ACC112 (cell line): ENCODE results near the gene FEZF2.

Experiments
- H2AFZ ChIP-seq: fragments of 200-600 bp; sonication (generic); one replicate; pipeline ENCODE4 v1.6.0; 2017; ENCODE audit warnings: antibody characterized with exemption, low read length; ENCODE audit not compliant: unreplicated experiment
- H3K27ac ChIP-seq: fragments of 200-600 bp; sonication (generic); 2 replicates; pipeline ENCODE4 v1.5.1; 2014; ENCODE audit warnings: low read depth, mild to moderate bottlenecking, antibody characterized with exemption, low read length, moderate library complexity
- H3K27me3 ChIP-seq: fragments of 200-600 bp; sonication (generic); 2 replicates; pipeline ENCODE4 v1.6.1; 2014; ENCODE audit warnings: mild to moderate bottlenecking, antibody characterized with exemption, low read length, moderate library complexity, mixed read lengths; ENCODE audit not compliant: insufficient read depth
- H3K36me3 ChIP-seq: fragments of 200-600 bp; sonication (generic); 2 replicates; pipeline ENCODE4 v1.6.1; 2016; ENCODE audit warnings: mild to moderate bottlenecking, antibody characterized with exemption, low read length, moderate library complexity, mixed read lengths; ENCODE audit not compliant: insufficient read depth
- H3K4me1 ChIP-seq: fragments of 200-600 bp; sonication (generic); one replicate; pipeline ENCODE4 v1.6.1; 2016; ENCODE audit warnings: low read length, mixed read lengths; ENCODE audit not compliant: insufficient read depth, unreplicated experiment, control insufficient read depth
- H3K4me3 ChIP-seq: fragments of 200-600 bp; sonication (generic); 2 replicates; pipeline ENCODE4 v1.5.1; 2014; ENCODE audit warnings: mild to moderate bottlenecking, low read depth, low read length
- H3K79me2 ChIP-seq: fragments of 200-600 bp; sonication (generic); one replicate; pipeline ENCODE4 v1.6.0; 2016; ENCODE audit warnings: low read length; ENCODE audit not compliant: control insufficient read depth, unreplicated experiment, insufficient read depth

The FEZF2 gene

DNA sequence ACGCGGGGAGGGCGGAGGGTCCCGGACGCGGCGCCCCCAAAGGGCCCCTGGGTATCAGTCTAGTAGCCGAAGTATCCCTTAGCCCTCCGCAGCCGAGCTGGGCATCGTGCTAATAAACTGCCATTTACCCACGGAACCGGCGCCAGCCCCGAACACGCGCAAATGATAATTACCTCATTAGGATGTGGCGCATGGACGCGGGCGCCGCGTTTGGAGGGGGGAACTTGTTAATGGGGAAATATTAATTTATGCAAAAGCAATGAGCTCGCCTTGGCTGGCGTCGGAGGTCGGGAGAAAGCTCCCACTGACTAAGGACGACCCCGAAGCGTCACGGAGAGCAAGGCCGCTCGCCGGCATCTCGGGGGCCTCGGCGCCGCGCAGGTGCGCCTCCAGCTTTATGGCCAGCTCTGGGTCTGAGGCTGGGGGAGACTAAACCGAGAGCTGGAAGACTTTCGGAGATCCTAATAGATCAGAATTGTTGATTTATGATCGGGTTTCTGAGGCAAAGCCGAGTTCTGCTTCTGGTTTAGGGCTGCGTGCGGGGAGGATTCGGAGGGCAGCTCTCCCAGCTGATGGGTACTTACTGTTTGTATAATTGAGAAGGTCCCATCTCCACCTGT, 474 bp upstream of the FEZF2 start:
- Histone ChIP-seq H3K27me3 (peaks cover 100% of the 10 kb centered on the region), H3K4me1 (peaks cover 10% of the 10 kb centered on the region), H3K4me3 (peak overlapping the region; percentile 73), H3K36me3 (no peaks in the 10 kb centered on the region), H3K27ac (no peak overlapping the region), H3K79me2 (no peaks in the 10 kb centered on the region), H2AFZ (no peak overlapping the region)

DNA sequence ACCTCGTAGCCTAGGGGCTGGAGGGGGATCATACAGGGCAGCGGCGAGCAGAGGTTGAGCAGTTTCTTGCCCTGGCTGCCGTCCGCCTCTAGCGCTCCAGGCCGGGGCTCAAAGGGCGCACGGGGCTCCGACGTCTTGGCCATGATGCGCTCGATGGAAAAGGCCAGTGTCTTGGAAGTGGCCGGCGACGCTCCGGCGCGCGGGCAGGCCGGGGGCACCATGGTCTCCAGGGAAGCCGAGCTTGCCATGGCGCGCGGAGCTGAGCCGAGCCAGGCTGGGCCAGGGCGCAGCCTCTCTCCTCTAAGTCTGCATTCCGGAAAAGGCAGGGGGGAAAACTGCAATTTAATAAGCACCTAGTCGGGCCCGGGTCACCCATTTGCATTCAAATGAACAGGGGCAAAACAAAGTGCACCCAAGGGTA, 719 bp downstream of the FEZF2 start:
- Histone ChIP-seq H3K4me1 (peaks cover 10% of the 10 kb centered on the region), H3K27me3 (peaks cover 100% of the 10 kb centered on the region), H3K4me3 (no peak overlapping the region), H2AFZ (no peak overlapping the region), H3K36me3 (no peaks in the 10 kb centered on the region), H3K27ac (no peak overlapping the region), H3K79me2 (no peaks in the 10 kb centered on the region)

DNA sequence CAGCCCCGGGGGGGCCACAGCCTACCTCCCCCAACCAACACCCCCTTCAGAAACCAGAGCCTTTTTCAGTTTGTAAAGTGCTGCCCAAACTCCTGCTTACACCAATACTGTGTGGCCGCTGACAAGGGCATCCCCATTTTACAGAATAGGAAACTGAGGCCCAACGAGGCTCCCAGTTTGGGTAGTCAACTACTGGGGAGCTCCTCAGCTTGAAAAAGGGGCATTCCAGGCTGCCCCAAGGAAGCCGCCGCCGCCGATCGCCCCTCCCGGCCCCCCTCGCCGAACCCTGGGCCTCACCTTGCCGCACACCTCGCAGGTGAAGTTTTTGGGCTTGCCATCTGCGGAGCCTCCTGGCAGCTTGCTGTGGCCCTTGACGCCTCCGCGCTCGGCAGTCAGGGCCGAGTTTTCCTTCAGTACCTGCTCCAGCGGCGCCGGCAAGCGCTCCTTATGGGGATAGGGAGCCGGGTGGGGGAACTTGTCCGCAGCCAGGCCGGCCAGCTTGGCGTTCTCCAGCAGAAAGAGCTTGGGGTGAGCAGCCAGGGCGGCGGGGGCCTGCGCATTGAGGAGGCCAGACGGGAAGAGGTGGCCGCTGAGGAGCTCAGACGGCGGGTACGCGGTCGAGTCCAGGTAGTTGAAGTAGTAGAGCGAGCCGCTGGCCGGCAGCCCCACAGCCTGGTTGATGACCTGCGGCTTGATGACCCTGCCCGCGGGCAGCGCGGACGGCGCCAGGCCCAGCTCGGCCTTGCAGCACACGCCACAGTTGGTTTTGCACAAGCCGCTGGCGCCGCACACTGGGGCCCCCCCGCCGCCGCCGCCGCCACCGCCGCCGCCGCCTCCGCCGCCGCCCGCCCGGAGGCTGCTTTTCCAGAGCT, 1.4 kb downstream of the FEZF2 start:
- H3K79me2 ChIP-seq: no peaks in the 10 kb centered on the region
- no peak overlapping the region for H3K4me3 ChIP-seq
- H3K4me1 ChIP-seq: peaks cover 10% of the 10 kb centered on the region
- H2AFZ ChIP-seq: no peak overlapping the region
- H3K27ac ChIP-seq: no peak overlapping the region
- peaks cover 100% of the 10 kb centered on the region for H3K27me3 ChIP-seq
- no peaks in the 10 kb centered on the region for H3K36me3 ChIP-seq

DNA sequence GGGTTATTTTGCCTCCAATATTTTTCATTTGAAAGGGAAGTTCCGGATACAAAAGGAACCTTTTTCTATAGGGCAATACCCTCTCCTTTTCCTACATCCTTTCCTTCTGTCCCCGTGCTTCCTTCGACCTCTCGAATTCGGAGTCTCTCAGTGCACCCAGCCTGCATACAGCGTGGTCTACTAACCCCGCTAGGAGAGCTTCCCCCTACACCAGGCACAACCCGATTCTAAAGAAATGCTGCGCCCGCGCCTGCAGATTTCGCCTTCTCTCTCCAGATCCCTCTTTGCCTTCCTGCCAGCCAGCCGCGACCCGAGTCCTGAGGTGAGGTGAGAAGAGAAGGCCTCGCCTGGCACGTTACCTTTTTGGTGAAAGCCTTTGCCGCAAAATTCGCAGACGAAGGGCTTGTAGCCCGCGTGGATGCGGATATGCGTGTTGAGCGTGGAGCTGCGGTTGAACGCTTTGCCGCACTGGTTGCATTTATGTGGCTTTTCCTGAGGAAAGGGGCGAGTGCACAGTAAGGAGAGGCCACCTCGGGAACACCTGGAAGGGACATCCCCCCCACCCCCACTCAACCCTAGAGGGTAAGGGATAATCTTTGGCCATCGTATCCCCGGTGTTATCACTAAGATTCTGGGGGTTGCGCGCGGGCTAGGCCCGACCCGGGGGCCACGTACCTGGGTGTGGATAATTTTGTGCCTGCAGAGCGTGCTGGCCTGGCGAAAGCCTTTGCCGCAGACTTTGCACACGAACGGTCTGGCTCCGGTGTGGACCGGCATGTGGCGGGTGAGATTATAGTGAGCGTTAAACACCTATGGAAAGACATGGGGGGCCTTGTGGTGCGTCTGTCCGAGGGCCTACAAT, 2.3 kb downstream of the FEZF2 start:
- Histone ChIP-seq H2AFZ (no peak overlapping the region), H3K27ac (no peak overlapping the region), H3K79me2 (no peaks in the 10 kb centered on the region), H3K4me1 (peaks cover 10% of the 10 kb centered on the region), H3K4me3 (no peak overlapping the region), H3K36me3 (no peaks in the 10 kb centered on the region), H3K27me3 (peaks cover 100% of the 10 kb centered on the region)

DNA sequence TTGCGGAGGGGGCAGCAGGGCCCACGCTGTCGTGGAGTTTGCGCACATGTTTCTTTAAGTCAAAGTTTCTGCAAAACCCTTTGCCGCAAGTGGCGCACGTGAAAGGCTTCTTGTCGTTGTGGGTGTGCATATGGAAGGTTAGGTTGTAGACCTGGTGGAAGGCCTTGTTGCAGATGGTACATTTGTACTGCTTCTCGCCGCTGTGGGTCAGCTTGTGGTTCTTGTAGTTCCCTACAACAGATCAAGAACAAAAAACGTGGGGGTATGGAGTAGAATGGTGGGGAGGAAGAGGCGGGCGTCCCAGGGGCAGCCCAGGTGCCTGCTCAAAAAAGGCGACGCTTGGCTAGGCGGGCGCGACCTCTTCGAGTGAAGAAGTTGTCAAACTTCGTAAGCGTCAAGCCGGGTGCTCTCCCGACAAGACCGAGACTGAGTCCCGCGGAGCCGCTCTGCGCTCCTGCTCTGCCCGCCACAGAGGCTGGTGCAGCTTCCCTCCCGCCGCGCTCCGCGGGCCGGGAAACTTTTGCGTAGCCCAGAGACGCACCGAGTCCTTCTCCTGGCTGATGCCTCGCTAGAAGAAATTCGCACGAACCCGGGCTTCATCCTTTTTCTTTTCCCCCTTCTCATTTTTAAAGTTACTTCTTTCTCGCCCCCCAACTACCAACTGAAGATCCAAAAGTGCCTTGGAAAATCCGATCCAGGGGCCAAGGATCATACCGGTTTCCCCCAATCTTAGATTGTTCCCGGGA, 3.1 kb downstream of the FEZF2 start:
- H3K79me2 ChIP-seq: no peaks in the 10 kb centered on the region
- no peak overlapping the region for H3K4me3 ChIP-seq
- H3K27ac ChIP-seq: no peak overlapping the region
- H3K36me3 ChIP-seq: no peaks in the 10 kb centered on the region
- H2AFZ ChIP-seq: no peak overlapping the region
- H3K27me3 ChIP-seq: peaks cover 100% of the 10 kb centered on the region
- H3K4me1 ChIP-seq: peaks cover 10% of the 10 kb centered on the region

DNA sequence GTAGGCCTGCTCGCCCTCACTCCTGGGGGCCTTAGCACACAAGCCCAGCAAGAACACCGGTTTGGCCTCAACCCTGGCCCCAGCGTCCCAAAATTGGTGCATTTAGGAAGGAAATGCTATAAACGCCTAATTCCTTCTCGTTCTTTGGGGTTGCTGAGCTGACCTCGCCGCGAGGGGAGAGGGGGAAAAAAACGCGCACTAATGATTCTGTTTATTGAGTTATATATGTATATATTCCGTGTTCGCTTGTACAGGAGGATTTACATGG, 3.9 kb downstream of the FEZF2 start:
- Histone ChIP-seq H3K4me3 (no peak overlapping the region), H3K4me1 (peaks cover 6% of the 10 kb centered on the region), H3K27me3 (peaks cover 100% of the 10 kb centered on the region), H2AFZ (no peak overlapping the region), H3K27ac (no peak overlapping the region), H3K79me2 (no peaks in the 10 kb centered on the region), H3K36me3 (no peaks in the 10 kb centered on the region)

DNA sequence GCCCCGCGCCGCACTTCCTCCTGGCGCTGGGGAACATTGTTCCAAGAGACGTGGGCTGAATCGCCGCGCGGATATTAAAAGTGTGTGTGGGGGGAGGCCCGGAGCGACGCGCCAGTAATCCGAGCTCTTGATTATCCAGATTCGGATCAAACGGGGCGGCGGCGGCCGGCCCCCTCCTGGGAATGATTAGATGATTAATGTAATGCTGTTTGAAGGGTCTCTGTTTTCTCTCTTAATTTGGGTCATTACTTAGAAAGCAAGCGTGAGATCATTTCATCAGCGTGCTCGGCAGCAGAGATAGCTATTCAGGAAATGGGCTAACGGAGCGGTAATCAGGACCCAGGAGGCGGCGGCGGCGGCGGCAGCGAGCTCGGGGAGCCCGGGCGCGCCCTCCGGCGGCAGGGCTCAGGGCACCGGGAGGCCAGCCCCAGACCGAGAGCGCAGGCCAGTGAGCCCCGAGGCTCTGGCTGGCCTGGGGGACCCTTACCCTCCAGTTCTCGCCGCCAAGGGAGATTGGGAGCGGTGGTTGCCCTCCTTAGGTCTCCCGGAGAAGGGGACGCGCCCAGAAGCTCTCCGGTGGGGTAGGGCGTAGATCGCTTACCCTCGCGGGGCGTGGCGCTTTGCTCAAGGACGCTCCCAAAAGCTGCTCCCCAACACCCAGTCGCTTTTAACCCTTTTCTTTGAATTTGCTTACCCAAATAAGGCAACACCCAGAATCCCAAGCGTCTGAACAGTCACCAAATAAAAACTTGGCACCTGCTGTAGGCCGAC, 4.5 kb downstream of the FEZF2 start:
- Histone ChIP-seq H3K27me3 (peaks cover 100% of the 10 kb centered on the region), H3K36me3 (no peaks in the 10 kb centered on the region), H3K4me1 (peaks cover 5% of the 10 kb centered on the region), H3K79me2 (no peaks in the 10 kb centered on the region), H3K4me3 (no peak overlapping the region), H3K27ac (no peak overlapping the region), H2AFZ (no peak overlapping the region)

DNA sequence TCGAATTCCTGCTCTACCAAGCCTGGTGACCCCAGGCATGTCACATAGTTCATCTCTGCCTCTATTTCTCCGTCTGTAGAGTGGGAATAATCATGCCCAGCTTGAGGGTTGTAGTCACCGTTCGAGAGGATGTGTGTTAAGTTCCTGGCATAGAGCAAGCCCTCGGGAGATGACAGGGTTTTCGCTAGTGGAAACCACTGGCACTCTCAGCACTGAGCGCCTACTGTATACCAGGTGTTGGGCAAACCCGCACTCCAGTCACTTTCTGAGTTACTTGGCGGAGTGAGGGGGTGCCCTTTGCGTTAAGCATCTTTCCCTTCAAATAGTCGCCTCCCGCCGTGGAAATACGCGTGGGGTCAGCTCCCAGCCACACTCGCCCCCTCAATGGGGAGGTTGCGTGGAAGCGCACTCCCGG, 5.1 kb downstream of the FEZF2 start:
- no peak overlapping the region for H3K27ac ChIP-seq
- H2AFZ ChIP-seq: no peak overlapping the region
- no peaks in the 10 kb centered on the region for H3K36me3 ChIP-seq
- H3K4me3 ChIP-seq: no peak overlapping the region
- peaks cover 98% of the 10 kb centered on the region for H3K27me3 ChIP-seq
- H3K79me2 ChIP-seq: no peaks in the 10 kb centered on the region
- H3K4me1 ChIP-seq: no peaks in the 10 kb centered on the region

DNA sequence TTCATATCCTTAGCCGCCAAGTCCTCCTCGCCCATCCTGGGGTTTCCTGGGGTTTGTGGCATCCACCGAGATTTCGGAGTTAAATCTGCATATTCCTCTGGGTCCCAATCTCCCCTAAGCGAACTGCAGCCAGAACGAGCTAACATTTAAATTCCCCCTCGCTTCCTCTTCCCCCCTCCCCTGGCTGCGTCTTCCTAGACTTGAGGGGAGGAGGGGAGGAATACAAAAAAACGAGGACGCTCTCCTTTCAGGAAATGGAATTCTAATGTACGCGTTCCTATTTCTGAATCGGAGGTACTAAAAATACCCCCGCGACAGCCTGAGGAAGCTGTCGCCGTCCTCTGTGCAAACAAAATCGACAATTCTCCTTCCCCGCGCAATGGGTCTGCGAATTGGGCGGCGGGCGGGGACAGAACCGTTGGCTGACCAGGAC, 5.6 kb downstream of the FEZF2 start:
- Histone ChIP-seq H3K4me3 (no peak overlapping the region), H3K79me2 (no peaks in the 10 kb centered on the region), H2AFZ (no peak overlapping the region), H3K27ac (no peak overlapping the region), H3K36me3 (no peaks in the 10 kb centered on the region), H3K27me3 (peaks cover 95% of the 10 kb centered on the region), H3K4me1 (no peaks in the 10 kb centered on the region)

DNA sequence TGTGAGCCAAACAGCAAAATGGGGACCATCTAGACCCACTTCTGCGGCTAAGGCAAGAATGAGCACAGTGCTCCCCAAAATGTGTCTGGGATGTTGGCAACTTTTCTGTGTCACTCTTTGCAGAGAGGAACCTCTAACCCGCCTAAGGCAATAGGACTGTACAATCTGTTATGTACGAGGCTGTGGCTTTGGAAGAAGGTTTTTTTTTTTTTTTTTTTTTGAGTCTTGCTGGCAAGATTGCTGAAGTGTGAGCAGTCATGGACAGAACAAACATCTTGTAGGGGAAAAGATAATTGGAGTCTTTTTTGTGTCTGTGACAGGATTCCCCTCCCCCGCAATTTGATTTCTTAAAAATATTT, 7.2 kb downstream of the FEZF2 start:
- Histone ChIP-seq H3K4me3 (no peak overlapping the region), H3K79me2 (no peaks in the 10 kb centered on the region), H3K27me3 (peaks cover 89% of the 10 kb centered on the region), H3K36me3 (no peaks in the 10 kb centered on the region), H3K27ac (no peak overlapping the region), H2AFZ (no peak overlapping the region), H3K4me1 (no peaks in the 10 kb centered on the region)
